K562 (cell line): ENCODE measurements around the gene WT1. TPM values are rescaled to one million over a fixed set of nuclear protein-coding genes. Genes with fewer than 3 reads are reported as not detected.

Experiments
- EGR1 ChIP-seq: fragments of 450-650 bp; conservative IDR thresholded peaks from 2 replicates; pipeline ENCODE4 v1.6.1; 2017; ENCODE audit warnings: mild to moderate bottlenecking
- ID3 ChIP-seq, 2 experiments: fragments of 250-450 bp in 1 of 2; fragments of 450-650 bp in 1 of 2; sonication (Bioruptor Pico) in 1 of 2; IDR thresholded peaks; 2 replicates each; pipeline versions ENCODE4 v1.6.1 to v1.8.0; 2016 to 2021; ENCODE audit warnings: mild to moderate bottlenecking in 2 of 2, moderate library complexity in 2 of 2, missing compliant biosample characterization in 1 of 2, missing genetic modification characterization in 1 of 2
- JUN ChIP-seq, 2 experiments: sonication (generic) in 1 of 2; formaldehyde crosslinking in 1 of 2; IDR thresholded peaks; 2 replicates each; pipeline versions ENCODE4 v1.6.1 to v1.8.0; 2012 to 2022; ENCODE audit warnings: borderline replicate concordance in 2 of 2, mild to moderate bottlenecking in 2 of 2, improper control_type of control experiment in 1 of 2, low read depth in 1 of 2, low read length in 1 of 2, missing genetic modification reagents in 1 of 2
- MYNN ChIP-seq, 2 experiments: sonication (generic); formaldehyde crosslinking in 1 of 2; IDR thresholded peaks; 2 replicates each; pipeline versions ENCODE4 v1.5.0 to v1.6.1; 2016 to 2020; ENCODE audit warnings: antibody characterized with exemption in 1 of 2, missing genetic modification reagents in 1 of 2
- NFIC ChIP-seq: fragments of 450-650 bp; IDR thresholded peaks from 2 replicates; pipeline ENCODE4 v1.6.1; 2017; ENCODE audit warnings: mild to moderate bottlenecking, inconsistent platforms
- NR2C2 ChIP-seq, 2 experiments: fragments of 200-800 bp in 1 of 2; sonication (Bioruptor generic) in 1 of 2; sonication (generic) in 1 of 2; formaldehyde crosslinking in 1 of 2; IDR thresholded peaks; 2 replicates each; pipeline versions ENCODE4 v1.6.1 to v1.8.0; 2016 to 2022; ENCODE audit warnings: mild to moderate bottlenecking in 1 of 2, missing compliant biosample characterization in 1 of 2, missing genetic modification characterization in 1 of 2, missing genetic modification reagents in 1 of 2
- NRF1 ChIP-seq, 2 experiments: fragments of 450-650 bp; IDR thresholded peaks in 1 of 2; conservative IDR thresholded peaks in 1 of 2; 2 replicates each; pipeline ENCODE4 v1.6.1; 2014; ENCODE audit warnings: mild to moderate bottlenecking in 2 of 2
- SAFB2 ChIP-seq: fragments of 200-400 bp; formaldehyde crosslinking; IDR thresholded peaks from 2 replicates; pipeline ENCODE4 v1.6.1; 2018; ENCODE audit warnings: borderline replicate concordance, low read length, low read depth, moderate library complexity; ENCODE audit not compliant: severe bottlenecking
- ZFP36 ChIP-seq: fragments of 150-350 bp; IDR thresholded peaks from 2 replicates; pipeline ENCODE4 v1.6.1; 2018; ENCODE audit warnings: low read length, low read depth; ENCODE audit not compliant: partially characterized antibody
- ZNF408 ChIP-seq: fragments of 250-450 bp; sonication (Bioruptor Pico); IDR thresholded peaks from 2 replicates; pipeline ENCODE4 v1.4.0; 2020; ENCODE audit warnings: low read depth, mild to moderate bottlenecking, moderate library complexity
- ZNF436 ChIP-seq: fragments of 250-450, 450-650 bp; sonication (Bioruptor Pico); formaldehyde crosslinking; IDR thresholded peaks from 2 replicates; pipeline ENCODE4 v1.7.0; 2020; ENCODE audit warnings: mild to moderate bottlenecking
- ZNF644 ChIP-seq: fragments of 200-800 bp; sonication (Bioruptor generic); IDR thresholded peaks from 2 replicates; pipeline ENCODE4 v1.6.1; 2016; ENCODE audit warnings: low read depth, missing genetic modification characterization, missing compliant biosample characterization
- polyA plus RNA-seq, 8 experiments: library from polyadenylated mRNA; depleted of rRNA in 4 of 8; stranded (reverse) in 5 of 8; unstranded in 3 of 8; fragments of >200 nt; fragmentation: Nextera tagmentation in 2 of 8; fragmentation: Illumina TruSeq in 1 of 8; extraction: Ambion mirVana in 2 of 8; extraction: Trizol in 1 of 8; gene quantifications; 2 replicates each; pipeline versions ENCODE4 v1.2.1 to v1.2.3, GENCODE V29; 2011 to 2014; ENCODE audit warnings: inconsistent platforms in 1 of 8, missing spikeins in 1 of 8
- total RNA-seq, 7 experiments: library from RNA; depleted of rRNA in 6 of 7; stranded (reverse); fragments of >200 nt in 6 of 7; fragmentation: Illumina TruSeq in 2 of 7; extraction: Trizol in 2 of 7; gene quantifications; 2 replicates each; pipeline versions ENCODE4 v1.2.1 to v1.2.3, GENCODE V29; 2011 to 2021; ENCODE audit warnings: low replicate concordance in 1 of 7
- TF ChIP-seq, protein P1 (sequence below), 2 experiments: fragments of 200-800 bp in 1 of 2; sonication (Bioruptor generic) in 1 of 2; sonication (generic) in 1 of 2; formaldehyde crosslinking in 1 of 2; IDR thresholded peaks in 1 of 2; conservative IDR thresholded peaks in 1 of 2; 2 replicates each; pipeline versions ENCODE4 v1.5.0 to v1.6.1; 2016 to 2020; ENCODE audit warnings: missing compliant biosample characterization in 1 of 2, missing genetic modification characterization in 1 of 2, missing genetic modification reagents in 1 of 2
- TF ChIP-seq, protein P2 (sequence below): sonication (generic); formaldehyde crosslinking; IDR thresholded peaks from 2 replicates; pipeline ENCODE4 v1.8.1; 2022; ENCODE audit warnings: missing genetic modification reagents
- TF ChIP-seq, protein P3 (sequence below): fragments of 450-650 bp; IDR thresholded peaks from 2 replicates; pipeline ENCODE4 v1.6.1; 2018; ENCODE audit not compliant: partially characterized antibody
- TF ChIP-seq, protein P4 (sequence below): fragments of 250-450 bp; sonication (Bioruptor Pico); IDR thresholded peaks from 2 replicates; pipeline ENCODE4 v1.9.0; 2021; ENCODE audit warnings: mild to moderate bottlenecking

WT1 gene
- total and polyA plus RNA-seq, 9 of the 15 experiments (the other 6 are each of a cell fraction or from before 2014, with no cell fraction given): 7.1 to 33.8 (median 19.4) TPM

DNA sequence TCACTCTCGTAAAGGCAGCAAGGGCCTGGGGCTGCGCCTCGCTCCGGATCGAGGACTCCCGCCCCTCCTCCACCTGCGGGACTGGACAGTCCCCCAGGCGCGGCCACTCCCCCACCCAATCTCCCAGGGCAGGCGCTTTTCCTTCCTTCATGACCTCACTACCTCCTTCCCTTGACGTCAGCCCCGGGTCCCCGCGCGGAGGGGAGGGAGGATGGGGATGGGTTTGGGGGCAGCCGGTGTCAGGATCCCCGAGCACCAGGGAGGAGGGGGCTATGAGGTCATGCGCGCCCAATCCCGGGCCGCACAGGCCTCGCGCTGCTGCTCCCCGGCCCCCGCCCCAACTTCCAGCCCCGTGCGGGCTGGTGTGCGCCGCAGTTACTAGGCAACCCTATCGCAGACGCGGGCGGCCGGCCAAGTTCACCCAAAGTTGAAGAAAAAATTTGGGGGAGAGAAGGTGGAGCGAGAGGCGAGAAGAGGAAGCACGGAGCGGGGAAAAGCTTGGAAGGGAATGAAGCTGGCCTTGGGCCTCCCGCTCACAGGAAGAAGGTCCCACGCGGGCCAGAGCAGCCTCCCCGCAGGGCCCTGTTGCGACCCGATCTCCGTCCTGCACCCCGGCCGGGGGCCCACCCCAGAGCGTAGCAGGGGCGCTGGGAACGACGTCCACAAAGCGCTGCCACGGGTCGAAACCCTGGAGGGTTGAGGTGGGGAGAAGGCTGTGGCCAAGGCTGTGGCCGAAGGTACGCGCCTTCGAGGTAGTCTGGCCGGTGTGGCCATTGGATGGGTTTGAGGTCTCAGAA is 8.3 kb downstream of the WT1 start (continued):
- TF ChIP-seq, protein P1, sequence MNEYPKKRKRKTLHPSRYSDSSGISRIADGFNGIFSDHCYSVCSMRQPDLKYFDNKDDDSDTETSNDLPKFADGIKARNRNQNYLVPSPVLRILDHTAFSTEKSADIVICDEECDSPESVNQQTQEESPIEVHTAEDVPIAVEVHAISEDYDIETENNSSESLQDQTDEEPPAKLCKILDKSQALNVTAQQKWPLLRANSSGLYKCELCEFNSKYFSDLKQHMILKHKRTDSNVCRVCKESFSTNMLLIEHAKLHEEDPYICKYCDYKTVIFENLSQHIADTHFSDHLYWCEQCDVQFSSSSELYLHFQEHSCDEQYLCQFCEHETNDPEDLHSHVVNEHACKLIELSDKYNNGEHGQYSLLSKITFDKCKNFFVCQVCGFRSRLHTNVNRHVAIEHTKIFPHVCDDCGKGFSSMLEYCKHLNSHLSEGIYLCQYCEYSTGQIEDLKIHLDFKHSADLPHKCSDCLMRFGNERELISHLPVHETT (CRISPR knock-in tag; conservative IDR thresholded peaks at IDR 0.05 in 1 of 2, IDR thresholded peaks at IDR 0.05 in 1 of 2): 0 out of 4 replicates have a peak, but pooled peaks of 1 of the 2 experiments have one; percentile 21
- TF ChIP-seq ZNF644 (no peak), ZNF408 (CRISPR knock-in tag) (no peak), NRF1 (conservative IDR thresholded peaks at IDR 0.05 in 1 of 2, IDR thresholded peaks at IDR 0.05 in 1 of 2) (peak; percentile 76 to 80), ZFP36 (no peak), SAFB2 (no peak), ID3 (CRISPR knock-in tag; IDR thresholded peaks at IDR 0.05) (no peak), ID3 (tag; IDR thresholded peaks at IDR 0.05) (peak; percentile 52; the same call in 1 of the 2 replicates), NFIC (peak; percentile 89), EGR1 (peak; percentile 17; the same call in 1 of the 2 replicates), MYNN (IDR thresholded peaks at IDR 0.05) (0 out of 2 replicates have a peak, but pooled peaks have one; percentile 18), MYNN (CRISPR knock-in tag; IDR thresholded peaks at IDR 0.05) (no peak), ZNF436 (CRISPR knock-in tag) (no peak), NR2C2 (CRISPR knock-in tag; IDR thresholded peaks at IDR 0.05) (no peak), NR2C2 (tag; IDR thresholded peaks at IDR 0.05) (0 out of 2 replicates have a peak, but pooled peaks have one; percentile 30), JUN (IDR thresholded peaks at IDR 0.05; ENCODE audit: borderline replicate concordance, low read depth, low read length) (peak; percentile 26; the same call in 1 of the 2 replicates), JUN (CRISPR knock-in tag; IDR thresholded peaks at IDR 0.05; ENCODE audit: borderline replicate concordance) (peak; percentile 88; the same call in 1 of the 2 replicates)
- TF ChIP-seq, protein P2, sequence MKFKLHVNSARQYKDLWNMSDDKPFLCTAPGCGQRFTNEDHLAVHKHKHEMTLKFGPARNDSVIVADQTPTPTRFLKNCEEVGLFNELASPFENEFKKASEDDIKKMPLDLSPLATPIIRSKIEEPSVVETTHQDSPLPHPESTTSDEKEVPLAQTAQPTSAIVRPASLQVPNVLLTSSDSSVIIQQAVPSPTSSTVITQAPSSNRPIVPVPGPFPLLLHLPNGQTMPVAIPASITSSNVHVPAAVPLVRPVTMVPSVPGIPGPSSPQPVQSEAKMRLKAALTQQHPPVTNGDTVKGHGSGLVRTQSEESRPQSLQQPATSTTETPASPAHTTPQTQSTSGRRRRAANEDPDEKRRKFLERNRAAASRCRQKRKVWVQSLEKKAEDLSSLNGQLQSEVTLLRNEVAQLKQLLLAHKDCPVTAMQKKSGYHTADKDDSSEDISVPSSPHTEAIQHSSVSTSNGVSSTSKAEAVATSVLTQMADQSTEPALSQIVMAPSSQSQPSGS: peak; percentile 86
- TF ChIP-seq, protein P3, sequence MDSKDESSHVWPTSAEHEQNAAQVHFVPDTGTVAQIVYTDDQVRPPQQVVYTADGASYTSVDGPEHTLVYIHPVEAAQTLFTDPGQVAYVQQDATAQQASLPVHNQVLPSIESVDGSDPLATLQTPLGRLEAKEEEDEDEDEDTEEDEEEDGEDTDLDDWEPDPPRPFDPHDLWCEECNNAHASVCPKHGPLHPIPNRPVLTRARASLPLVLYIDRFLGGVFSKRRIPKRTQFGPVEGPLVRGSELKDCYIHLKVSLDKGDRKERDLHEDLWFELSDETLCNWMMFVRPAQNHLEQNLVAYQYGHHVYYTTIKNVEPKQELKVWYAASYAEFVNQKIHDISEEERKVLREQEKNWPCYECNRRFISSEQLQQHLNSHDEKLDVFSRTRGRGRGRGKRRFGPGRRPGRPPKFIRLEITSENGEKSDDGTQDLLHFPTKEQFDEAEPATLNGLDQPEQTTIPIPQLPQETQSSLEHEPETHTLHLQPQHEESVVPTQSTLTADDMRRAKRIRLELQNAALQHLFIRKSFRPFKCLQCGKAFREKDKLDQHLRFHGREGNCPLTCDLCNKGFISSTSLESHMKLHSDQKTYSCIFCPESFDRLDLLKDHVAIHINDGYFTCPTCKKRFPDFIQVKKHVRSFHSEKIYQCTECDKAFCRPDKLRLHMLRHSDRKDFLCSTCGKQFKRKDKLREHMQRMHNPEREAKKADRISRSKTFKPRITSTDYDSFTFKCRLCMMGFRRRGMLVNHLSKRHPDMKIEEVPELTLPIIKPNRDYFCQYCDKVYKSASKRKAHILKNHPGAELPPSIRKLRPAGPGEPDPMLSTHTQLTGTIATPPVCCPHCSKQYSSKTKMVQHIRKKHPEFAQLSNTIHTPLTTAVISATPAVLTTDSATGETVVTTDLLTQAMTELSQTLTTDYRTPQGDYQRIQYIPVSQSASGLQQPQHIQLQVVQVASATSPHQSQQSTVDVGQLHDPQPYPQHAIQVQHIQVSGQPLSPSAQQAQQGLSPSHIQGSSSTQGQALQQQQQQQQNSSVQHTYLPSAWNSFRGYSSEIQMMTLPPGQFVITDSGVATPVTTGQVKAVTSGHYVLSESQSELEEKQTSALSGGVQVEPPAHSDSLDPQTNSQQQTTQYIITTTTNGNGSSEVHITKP: peak; percentile 61
- TF ChIP-seq, protein P4, sequence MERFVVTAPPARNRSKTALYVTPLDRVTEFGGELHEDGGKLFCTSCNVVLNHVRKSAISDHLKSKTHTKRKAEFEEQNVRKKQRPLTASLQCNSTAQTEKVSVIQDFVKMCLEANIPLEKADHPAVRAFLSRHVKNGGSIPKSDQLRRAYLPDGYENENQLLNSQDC (CRISPR knock-in tag): no peak
